Measurements from ENCODE around the gene TRIM72.
"Not testable (repeated sequence)": the region's sequence is repeated elsewhere in the genome, so short reads cannot be mapped to it uniquely, and the experiment has no call there.

TRIM72 gene

DNA sequence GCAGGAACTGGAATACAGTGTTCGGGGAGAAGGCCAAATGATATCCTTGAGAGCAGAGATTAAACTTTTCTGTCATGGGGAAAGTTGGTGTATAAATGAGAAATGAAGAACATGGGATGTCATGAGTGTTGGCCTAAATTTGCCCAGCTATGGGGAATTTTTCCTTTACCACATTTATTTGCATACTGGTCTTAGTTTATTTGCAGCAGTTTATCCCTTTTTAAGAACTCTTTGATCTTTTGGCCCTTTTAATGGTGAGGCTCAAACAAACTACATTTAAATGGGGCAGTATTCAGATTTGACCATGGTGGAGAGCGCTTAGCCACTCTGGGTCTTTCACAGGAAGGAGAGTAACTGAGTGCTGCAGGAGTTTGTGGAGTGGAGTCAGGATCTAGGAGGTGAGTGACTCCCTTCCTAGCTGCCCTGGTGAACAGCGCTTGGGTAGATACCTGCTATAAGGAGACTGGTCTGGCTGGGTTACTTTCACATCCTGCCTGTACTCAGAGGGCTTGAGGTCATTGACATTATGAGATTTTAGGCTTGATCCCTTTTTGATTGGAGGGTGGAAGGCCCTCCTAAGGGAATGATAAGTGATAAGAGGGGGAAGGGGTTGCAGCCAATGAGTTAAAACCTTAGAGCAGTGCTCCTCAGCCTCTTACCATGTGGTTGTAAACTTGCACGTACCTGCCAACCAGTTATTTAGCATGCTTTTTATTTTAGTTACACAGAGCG lies 22.1 kb upstream of the TRIM72 start:
- H3K27ac ChIP-seq = no peak overlapping the region
- TF ChIP-seq, protein P1, sequence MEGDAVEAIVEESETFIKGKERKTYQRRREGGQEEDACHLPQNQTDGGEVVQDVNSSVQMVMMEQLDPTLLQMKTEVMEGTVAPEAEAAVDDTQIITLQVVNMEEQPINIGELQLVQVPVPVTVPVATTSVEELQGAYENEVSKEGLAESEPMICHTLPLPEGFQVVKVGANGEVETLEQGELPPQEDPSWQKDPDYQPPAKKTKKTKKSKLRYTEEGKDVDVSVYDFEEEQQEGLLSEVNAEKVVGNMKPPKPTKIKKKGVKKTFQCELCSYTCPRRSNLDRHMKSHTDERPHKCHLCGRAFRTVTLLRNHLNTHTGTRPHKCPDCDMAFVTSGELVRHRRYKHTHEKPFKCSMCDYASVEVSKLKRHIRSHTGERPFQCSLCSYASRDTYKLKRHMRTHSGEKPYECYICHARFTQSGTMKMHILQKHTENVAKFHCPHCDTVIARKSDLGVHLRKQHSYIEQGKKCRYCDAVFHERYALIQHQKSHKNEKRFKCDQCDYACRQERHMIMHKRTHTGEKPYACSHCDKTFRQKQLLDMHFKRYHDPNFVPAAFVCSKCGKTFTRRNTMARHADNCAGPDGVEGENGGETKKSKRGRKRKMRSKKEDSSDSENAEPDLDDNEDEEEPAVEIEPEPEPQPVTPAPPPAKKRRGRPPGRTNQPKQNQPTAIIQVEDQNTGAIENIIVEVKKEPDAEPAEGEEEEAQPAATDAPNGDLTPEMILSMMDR (conservative IDR thresholded peaks at IDR 0.05) = no peak

DNA sequence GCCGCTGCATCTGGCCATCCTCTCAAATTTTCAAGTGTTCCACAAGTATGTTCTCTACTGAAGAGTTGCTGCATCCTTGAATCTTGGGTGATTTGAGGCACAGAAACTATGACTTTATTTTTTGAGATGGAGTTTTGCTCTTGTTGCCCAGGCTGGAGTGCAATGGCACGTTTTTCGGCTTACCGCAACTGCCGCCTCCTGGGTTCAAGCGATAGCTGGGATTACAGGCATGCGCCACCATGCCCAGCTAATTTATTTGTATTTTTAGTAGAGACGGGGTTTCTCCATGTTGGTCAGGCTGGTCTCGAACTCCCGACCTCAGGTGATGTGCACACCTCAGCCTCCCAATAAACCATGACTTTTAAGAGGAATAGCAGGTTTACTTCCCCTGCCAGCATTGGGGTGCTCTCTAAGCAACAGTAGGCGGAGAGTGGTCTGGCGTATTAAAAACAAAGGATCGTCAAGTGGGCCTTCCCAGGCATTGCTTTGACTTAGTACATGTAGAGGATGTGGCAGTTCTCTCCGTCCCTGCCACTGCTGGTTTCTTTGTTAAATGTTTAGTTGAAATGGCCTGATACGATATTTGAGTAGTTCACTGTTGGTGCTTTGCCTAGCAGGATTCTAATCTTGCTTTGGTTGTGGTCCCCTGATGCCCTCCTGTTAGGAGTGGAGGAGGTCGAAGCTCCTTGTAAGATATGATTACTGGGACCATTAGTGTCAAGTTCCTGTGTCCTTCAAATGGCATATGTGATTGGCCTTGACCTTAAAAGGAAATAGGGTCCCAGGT lies 20.9 kb upstream of the TRIM72 start:
- no peak overlapping the region for H3K27ac ChIP-seq
- TF ChIP-seq, protein P1 (conservative IDR thresholded peaks at IDR 0.05) = no peak

DNA sequence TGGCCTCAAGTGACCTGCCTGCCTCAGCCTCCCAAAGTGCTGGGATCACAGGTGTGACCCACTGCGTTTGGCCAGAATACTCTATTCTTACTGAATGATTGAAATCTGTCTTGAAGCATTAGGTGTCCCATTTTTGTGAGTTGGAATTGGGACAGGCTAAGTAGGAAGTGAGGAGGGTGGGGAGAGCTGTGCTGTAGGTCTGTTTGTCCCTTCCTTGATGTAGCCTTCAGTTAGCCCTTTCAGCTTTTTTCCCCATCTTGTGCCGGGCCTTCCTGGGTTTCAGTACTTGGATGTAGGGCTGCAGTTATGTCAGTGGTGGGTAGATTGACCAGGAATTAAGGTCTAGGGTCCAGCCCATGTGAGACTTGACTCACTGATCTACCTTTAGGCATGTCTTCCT lies 20.0 kb upstream of the TRIM72 start:
- TF ChIP-seq, protein P1 (conservative IDR thresholded peaks at IDR 0.05) = no peak
- H3K27ac ChIP-seq = no peak overlapping the region

DNA sequence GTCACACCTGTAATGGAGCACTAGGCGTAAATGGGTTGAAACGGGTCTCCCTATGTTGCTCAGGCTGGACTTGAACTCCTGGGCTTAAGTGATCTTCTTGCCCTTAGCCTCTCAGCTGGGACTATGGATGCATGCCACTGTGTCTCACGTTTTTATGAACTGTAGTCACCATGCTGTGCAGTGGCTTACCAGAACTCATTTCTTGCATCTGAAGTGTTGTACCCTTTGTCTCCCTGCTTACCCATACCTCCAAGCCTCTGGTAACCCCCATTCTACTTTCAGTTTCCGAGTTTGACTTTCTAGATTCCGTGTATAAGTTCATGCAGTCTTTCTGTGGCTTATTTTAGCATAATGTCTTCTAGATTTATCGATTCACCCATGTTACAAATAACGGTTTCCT lies 19.0 kb upstream of the TRIM72 start:
- TF ChIP-seq, protein P1 (conservative IDR thresholded peaks at IDR 0.05) = no peak
- no peak overlapping the region for H3K27ac ChIP-seq

DNA sequence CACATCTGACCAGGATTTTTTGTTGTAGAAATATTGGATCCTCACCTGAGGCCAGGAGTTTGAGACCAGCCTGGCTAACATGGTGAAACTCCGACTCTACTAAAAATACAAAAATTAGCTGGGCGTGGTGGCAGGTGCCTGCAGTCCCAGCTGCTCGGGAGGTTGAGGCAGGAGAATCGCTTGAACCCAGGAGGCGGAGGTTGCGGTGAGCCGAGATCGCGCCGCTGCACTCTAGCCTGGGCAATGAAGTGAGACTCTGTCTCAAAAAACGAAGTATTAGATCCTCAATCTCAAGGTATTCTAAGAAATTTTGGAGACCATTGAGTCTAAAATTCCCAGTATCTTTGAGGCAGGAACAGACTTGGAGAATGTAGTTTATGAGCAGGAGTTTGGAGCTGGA lies 18.1 kb upstream of the TRIM72 start:
- H3K27ac ChIP-seq = not testable (repeated sequence)

DNA sequence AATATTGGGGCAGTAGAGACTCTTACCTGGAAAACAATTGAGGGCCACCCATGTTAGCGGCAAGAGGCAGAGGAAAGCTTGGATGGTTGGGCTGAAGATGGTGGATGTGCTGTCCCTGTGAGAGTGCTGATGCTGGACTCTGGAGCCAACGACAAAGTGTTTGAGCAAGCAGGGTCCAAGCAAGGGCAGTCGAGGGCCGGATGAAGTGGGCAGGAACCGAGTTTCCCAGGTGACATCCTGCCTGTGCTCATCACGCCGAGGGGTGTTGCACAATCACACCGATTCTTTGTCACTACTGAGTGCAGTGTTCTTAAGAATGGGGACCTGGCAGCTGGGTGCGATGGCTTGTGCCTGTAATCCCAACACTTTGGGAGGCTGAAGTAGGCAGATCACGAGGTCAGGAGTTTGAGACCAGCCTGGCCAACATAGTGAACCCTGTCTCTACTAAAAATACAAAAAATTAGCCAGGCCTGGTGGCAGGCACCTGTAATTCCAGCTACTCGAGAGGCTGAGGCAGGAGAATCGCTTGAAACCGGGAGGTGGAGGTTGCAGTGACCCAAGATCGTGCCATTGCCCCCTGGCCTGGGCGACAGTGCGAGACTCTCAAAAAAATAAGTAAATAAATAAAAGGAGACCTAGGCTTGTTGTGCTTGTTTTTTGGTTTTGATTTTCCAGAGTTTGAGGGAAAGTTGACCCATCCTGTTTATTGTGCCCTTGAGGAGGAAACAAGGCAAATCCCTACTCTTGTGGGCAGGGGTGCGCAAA lies 17.4 kb upstream of the TRIM72 start:
- TF ChIP-seq, protein P1 (conservative IDR thresholded peaks at IDR 0.05) = no peak
- H3K27ac ChIP-seq = no peak overlapping the region

DNA sequence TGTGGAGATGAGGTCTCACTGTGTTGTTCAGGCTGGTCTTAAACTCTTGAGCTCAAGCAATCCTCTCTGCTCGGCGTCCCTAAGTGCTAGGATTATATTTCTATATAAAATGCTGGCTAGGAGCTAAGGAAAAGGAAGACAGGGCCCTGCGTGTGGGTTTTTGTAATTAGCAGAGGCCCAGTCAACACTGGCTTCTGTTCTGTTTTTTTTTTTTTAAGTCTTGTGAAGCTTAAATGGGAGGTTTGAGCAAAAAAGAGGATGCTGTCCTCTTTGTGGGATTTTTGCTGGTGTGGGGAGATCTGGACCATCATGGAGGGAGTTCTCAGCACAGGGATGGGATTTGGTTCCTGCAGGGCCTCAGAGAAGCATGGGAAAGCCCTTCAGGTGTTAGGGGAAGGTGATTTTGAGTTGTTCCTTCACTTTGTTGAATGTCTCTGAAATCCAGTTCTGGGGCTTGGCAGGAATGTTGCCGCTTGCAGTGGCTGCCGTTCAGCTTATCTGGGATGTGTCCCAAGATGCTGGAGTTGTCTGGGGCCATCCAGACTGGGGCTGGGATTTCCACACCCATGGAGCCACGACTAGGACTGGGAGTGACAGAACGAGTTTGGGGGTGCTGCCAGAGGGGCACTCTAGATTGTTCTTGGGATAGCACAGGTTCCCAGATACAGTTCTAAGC lies 15.6 kb upstream of the TRIM72 start:
- TF ChIP-seq, protein P1 (conservative IDR thresholded peaks at IDR 0.05) = no peak

More for the DNA sequence above, 15.6 kb upstream of the TRIM72 start:
- H3K27ac ChIP-seq = no peak overlapping the region

All from VCaP (cell line).